ENCODE data around the gene P3H3.

GRCh38 chr12:6818222-6818621 is 10.0 kb upstream of the P3H3 start:
- TF ChIP-seq REST (IDR thresholded peaks at IDR 0.05; ENCODE audit: insufficient read depth in 1 of 2, low read depth in 2 of 2, low read length in 2 of 2) (no peak), POLR2AphosphoS5 (IDR thresholded peaks at IDR 0.05; ENCODE audit: low read depth, low read length) (no peak), TAF1 (IDR thresholded peaks at IDR 0.05; ENCODE audit: borderline replicate concordance, insufficient read depth, low read length) (no peak)
